ENCODE data around the gene EXOSC10. TPM values are rescaled to one million over a fixed set of nuclear protein-coding genes. Genes with fewer than 3 reads are reported as not detected.

Gene EXOSC10
- polyA plus RNA-seq, 1 donor from 2014 or later: 115 TPM

GRCh38 chr1:11138029-11138428 lies 38.4 kb upstream of the EXOSC10 start:
- Histone ChIP-seq H3K9me3 (ENCODE audit: low read length) (no peaks in the 10 kb centered on the region), H3K79me2 (replicated peaks; ENCODE audit: insufficient read depth, low read length) (no peaks in the 10 kb centered on the region), H3K36me3 (ENCODE audit: insufficient read depth, low read length) (no peaks in the 10 kb centered on the region), H4K20me1 (ENCODE audit: insufficient read depth) (no peaks in the 10 kb centered on the region), H3K9me2 (ENCODE audit: insufficient read depth, low read length) (no peaks in the 10 kb centered on the region), H3K4me3 (ENCODE audit: low read length) (no peak overlapping the region), H2AFZ (ENCODE audit: low read depth, low read length) (no peak overlapping the region), H3K27ac (ENCODE audit: low read length) (no peak overlapping the region), H3K9ac (ENCODE audit: low read length) (no peak overlapping the region), H3K4me2 (ENCODE audit: low read length) (no peak overlapping the region), H3F3A (ENCODE audit: insufficient read depth, low read length, poor library complexity, severe bottlenecking) (no peaks in the 10 kb centered on the region), H3K27me3 (ENCODE audit: insufficient read depth, low read depth, low read length) (no peaks in the 10 kb centered on the region)
- TF ChIP-seq REST (IDR thresholded peaks at IDR 0.05; ENCODE audit: borderline replicate concordance) (no peak), EZH2 (IDR thresholded peaks at IDR 0.05; ENCODE audit: borderline replicate concordance, insufficient read depth, low read length, poor library complexity, severe bottlenecking) (no peak), MXI1 (conservative IDR thresholded peaks at IDR 0.05; ENCODE audit: poor library complexity, severe bottlenecking) (no peak), EP300 (conservative IDR thresholded peaks at IDR 0.05; ENCODE audit: poor library complexity, severe bottlenecking) (no peak), RAD21 (conservative IDR thresholded peaks at IDR 0.05) (no peak), POLR2AphosphoS5 (IDR thresholded peaks at IDR 0.05) (no peak), CTCF (IDR thresholded peaks at IDR 0.05; ENCODE audit: poor library complexity, severe bottlenecking) (no peak), TAF1 (IDR thresholded peaks at IDR 0.05; ENCODE audit: low read depth) (no peak), SMC3 (conservative IDR thresholded peaks at IDR 0.05; ENCODE audit: poor library complexity) (no peak)

GRCh38 chr1:11134898-11135266 lies 35.2 kb upstream of the EXOSC10 start:
- no peak for TF ChIP-seq MXI1 (conservative IDR thresholded peaks at IDR 0.05; ENCODE audit: poor library complexity, severe bottlenecking)
- TF ChIP-seq EP300 (conservative IDR thresholded peaks at IDR 0.05; ENCODE audit: poor library complexity, severe bottlenecking): no peak
- no peak for TF ChIP-seq TAF1 (IDR thresholded peaks at IDR 0.05; ENCODE audit: low read depth)
- no peak for TF ChIP-seq SMC3 (conservative IDR thresholded peaks at IDR 0.05; ENCODE audit: poor library complexity)
- TF ChIP-seq CTCF (IDR thresholded peaks at IDR 0.05; ENCODE audit: poor library complexity, severe bottlenecking): no peak
- H3K9me3 ChIP-seq (ENCODE audit: low read length): no peaks in the 10 kb centered on the region
- no peaks in the 10 kb centered on the region for H3K79me2 ChIP-seq (replicated peaks; ENCODE audit: insufficient read depth, low read length)
- H3K36me3 ChIP-seq (ENCODE audit: insufficient read depth, low read length): peaks cover 4% of the 10 kb centered on the region
- H3K4me2 ChIP-seq (ENCODE audit: low read length): no peak overlapping the region
- H4K20me1 ChIP-seq (ENCODE audit: insufficient read depth): no peaks in the 10 kb centered on the region
- H3K27ac ChIP-seq (ENCODE audit: low read length): no peak overlapping the region
- H3K9ac ChIP-seq (ENCODE audit: low read length): no peak overlapping the region
- no peaks in the 10 kb centered on the region for H3F3A ChIP-seq (ENCODE audit: insufficient read depth, low read length, poor library complexity, severe bottlenecking)
- no peak overlapping the region for H3K4me3 ChIP-seq (ENCODE audit: low read length)
- no peaks in the 10 kb centered on the region for H3K9me2 ChIP-seq (ENCODE audit: insufficient read depth, low read length)
- no peaks in the 10 kb centered on the region for H3K27me3 ChIP-seq (ENCODE audit: insufficient read depth, low read depth, low read length)
- H2AFZ ChIP-seq (ENCODE audit: low read depth, low read length): no peak overlapping the region
